Suppressor macrophage treated with lipopolysaccharide for 1 hour (primary cell): ENCODE data around the gene PSMB8.
"Not testable (repeated sequence)": the region's sequence is repeated elsewhere in the genome, so short reads cannot be mapped to it uniquely, and the experiment has no call there.

Experiments used
- DNase-seq, 3 donors: peaks; one replicate each; pipeline ENCODE4 v3.0.0-alpha.2; 2020 to 2022

Gene PSMB8

DNA sequence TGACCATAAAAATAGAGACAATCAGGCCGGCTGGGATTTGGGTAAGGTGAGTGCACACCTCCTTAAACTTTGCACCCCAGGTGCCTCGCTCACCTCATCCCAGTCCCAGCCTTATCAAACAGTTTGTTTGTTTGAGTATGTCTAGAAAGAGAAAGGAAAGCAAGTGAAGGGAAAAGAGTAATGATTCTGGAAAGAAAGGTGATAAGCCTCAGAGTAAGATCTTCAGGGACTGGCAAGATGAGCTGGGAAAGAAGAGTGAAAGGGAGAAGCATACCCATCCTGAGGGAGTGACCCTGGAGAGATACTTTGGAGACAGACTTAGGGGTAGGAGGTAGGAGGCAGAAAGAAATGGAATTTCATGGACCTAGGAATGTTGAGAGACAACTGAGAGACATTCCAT is 7.0 kb downstream of the PSMB8 start:
- no peak for DNase-seq

GRCh38 chr6:32835167-32835893 is 8.5 kb downstream of the PSMB8 start:
- no peak for DNase-seq

DNA sequence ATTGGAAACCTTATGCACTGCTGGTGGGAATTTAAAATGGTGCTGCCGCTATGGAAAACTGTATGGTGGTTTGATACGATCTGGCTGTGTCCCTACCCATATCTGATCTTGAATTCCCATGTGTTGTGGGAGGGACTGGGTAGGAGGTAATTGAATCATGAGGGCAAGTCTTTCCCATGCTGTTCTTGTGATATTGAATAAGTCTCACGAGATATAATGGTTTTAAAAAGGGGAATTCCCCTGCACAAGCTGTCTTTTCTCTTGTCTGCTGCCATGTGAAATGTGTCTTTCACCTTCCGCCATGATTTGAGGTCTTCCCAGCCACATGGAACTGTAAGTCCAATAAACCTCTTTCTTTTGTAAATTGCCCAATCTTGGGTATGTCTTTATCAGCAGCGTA is 10.2 kb downstream of the PSMB8 start:
- peak in 2 of 3 donors; percentile 49 to 55 for DNase-seq

GRCh38 chr6:32832535-32832934 is 11.3 kb downstream of the PSMB8 start:
- no peak for DNase-seq

- no peak for DNase-seq
These were observed 12.9 kb downstream of the PSMB8 start for GRCh38 chr6:32830936-32831335.

GRCh38 chr6:32830017-32830416 is 13.8 kb downstream of the PSMB8 start:
- no peak for DNase-seq

DNA sequence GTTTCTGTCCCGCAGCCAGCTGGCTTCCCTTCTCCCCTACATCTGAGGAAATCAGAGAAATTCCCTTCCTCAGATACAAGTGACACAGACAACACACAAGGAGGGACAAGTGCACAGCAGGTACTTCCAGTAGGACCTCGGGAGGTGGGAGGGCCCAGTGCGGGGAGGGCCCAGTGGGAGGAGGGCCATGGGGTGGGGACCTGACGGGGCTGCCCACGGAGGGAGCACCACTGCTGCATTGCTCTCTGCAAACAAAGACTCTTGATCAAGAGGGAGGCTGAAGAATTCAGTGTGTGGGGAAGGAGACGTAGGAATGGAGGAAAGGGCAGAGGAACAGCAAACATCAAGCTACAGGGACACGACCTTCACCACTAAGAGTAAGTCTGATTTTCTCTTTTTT is 14.4 kb downstream of the PSMB8 start:
- DNase-seq = peak in 1 of 3 donors; percentile 28

DNA sequence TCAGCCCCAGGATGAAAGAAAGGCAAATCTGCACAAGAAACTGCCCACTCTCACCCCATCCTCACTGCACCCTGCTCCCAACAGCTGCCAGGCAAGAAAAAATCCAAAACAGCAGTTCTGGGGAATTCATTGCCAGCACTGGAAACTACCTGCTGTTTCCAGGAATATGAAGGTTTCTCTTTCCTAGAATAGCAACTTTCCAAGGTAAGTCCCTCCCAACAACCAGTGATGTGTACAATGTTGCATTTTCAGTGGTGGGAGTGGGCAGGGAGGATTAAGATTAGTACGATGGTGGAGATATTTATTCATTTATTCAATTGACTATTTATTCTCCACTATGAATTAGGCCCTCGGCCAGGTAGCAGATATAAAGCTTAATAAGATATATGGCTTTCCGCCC is 16.8 kb downstream of the PSMB8 start:
- DNase-seq = peak in 1 of 3 donors; percentile 33

- DNase-seq = no peak
These were observed 17.9 kb downstream of the PSMB8 start for GRCh38 chr6:32825966-32826365.

DNA sequence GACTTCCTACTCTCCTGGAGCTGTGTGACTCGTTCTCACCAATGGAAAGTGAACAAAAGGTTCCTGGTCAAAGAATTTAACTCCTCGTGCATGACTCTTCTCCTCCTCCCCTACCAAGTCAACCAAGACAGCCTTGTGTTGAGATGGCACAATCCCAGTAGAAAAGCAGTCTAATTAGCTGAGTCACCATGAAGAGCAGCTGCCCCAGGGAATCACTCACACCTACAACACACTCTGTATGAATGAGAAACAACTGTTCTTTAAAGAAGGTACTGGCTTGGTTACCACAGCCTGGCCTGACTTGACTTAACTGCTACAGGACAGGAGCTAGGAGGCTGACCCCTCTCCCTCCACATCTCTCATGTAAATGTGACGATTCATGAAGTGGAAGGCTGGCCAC is 24.1 kb downstream of the PSMB8 start:
- peak in 1 of 3 donors; percentile 39 for DNase-seq

DNA sequence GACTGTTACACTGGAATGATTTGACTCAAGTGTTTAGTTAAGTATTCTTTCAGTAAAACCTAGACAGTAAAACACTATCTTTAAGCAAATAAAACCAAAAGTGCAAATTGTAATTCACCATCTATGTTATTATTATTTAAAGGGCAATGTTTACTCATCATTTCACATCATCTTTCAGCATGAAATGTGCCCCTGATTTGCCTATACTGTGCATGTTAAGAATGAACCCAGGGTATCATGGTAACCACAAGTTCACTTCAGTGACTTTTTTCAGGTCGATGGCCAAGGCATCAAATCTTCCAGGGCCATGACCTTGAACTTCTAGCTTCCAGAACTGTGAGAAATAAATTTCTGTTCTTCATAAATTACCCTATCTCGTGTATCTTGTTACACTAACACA is 25.0 kb downstream of the PSMB8 start:
- no peak for DNase-seq

GRCh38 chr6:32816746-32817204 is 27.1 kb downstream of the PSMB8 start, which contains the start of gene HLA-DOB:
TSS of gene HLA-DOB (minus strand) at chr6:32817002. CDS start at chr6:32816951, 51 bp downstream.
- peak; percentile 39 to 61 (median 61) for DNase-seq

DNA sequence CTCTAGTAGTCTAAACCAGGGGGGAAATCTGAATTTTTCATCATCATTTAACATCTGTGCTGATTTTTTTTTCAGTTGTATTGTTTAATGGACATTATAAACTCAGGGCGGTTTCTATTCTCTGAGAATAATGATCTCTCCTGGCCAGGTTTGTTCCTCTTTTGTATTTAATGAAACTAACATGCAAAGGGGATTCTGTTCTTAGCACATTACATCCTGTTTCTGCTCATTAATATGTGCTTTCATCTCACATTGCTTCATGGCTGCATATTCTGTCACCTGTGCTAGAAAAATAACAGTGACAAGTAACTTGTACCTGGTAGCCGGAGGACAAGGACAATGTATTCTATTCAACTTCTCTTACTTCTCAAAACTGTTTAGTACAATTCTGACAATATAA is 27.9 kb downstream of the PSMB8 start:
- peak in 1 of 3 donors; percentile 44 for DNase-seq

- DNase-seq = peak; percentile 53 to 67 (median 56)
These were observed 28.7 kb downstream of the PSMB8 start for GRCh38 chr6:32815115-32815514.

DNA sequence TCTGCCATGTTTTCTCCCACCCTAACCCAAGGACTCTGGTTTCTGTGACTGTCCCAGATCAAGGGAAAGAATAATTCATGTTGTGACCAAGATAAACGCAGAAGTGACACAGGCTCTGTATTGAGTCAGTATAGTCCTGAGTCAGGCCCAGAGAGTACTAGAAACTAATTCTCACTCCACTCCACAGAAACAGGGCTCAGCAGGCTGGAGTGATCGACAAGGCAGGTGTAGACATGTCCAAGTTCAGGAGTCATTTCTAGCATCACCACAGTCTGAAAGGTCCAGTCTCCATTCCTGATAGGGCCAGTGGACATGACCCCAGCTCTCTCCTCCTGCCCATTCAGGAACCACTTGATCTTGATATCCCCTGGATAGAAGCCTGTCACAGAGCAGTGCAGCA is 29.7 kb downstream of the PSMB8 start:
- peak in 1 of 3 donors; percentile 48 for DNase-seq

DNA sequence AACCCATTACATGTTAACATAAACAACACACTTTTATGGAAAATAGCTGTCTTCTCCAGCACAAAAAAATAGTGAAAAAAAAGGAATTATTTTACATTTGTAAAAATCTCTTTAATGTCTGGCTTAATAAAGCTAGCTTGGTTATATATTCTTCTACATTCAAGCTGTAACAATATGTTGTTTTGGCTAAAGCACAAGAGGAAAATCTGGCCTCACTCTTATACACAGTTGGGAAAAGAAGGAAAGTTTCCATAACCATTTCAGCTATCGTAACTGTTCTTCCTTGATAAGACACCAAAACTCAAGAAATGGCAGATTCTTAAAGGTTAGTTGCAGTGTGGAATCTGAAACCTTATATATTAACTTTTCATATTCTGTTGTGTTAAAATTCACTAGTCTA is 34.7 kb downstream of the PSMB8 start:
- DNase-seq = no peak

DNA sequence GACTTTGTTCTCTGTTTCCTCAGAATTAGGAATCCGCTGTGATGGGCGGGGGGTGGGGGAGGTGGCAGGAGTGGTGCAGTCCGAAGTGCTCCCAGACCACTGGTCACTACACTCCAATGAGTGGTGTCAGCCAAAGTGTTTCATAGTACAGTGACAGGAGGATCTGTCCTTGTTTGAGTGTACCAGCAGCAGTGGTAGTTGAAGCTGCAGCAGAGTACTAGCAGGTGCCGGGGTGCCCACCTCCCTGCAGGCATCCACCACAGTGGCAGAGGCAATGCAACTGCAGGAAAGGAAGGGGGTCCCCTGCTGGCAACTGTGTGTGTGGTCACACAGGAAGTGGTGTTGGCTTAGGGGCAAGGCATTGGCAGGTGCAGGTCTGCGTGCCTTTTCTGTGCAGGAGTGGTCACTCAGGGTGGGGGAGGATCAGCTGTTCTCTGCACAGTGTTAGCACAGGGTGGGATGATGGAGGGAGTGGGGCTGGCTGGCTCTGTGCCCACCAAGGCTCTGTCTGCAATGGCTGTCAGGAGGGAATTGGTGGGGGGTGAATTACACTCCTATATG is 36.7 kb downstream of the PSMB8 start:
- no peak for DNase-seq

- not testable (repeated sequence) for DNase-seq
These were observed 38.4 kb downstream of the PSMB8 start for GRCh38 chr6:32805404-32805803.

DNA sequence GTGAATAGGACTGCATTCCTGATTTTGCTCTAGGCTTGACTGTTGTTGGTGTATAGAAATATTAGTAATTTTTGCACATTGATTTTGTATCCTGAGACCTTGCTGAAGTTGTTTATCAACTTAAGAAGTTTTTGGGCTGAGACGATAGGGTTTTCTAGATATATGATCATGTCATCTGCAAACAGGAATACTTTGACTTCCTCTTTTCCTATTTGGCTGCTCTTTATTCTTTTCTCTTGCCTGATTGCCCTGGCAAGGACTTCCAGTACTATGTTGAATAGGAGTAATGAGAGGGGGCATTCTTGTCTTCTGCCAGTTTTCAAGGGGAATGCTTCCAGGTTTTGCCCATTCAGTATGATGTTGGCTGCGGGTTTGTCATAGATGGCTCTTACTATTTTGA is 40.4 kb downstream of the PSMB8 start:
- no peak for DNase-seq

- no peak for DNase-seq
These were observed 44.1 kb downstream of the PSMB8 start for GRCh38 chr6:32799740-32800139.

- no peak for DNase-seq
These were observed 44.7 kb downstream of the PSMB8 start for GRCh38 chr6:32799168-32799567.

DNA sequence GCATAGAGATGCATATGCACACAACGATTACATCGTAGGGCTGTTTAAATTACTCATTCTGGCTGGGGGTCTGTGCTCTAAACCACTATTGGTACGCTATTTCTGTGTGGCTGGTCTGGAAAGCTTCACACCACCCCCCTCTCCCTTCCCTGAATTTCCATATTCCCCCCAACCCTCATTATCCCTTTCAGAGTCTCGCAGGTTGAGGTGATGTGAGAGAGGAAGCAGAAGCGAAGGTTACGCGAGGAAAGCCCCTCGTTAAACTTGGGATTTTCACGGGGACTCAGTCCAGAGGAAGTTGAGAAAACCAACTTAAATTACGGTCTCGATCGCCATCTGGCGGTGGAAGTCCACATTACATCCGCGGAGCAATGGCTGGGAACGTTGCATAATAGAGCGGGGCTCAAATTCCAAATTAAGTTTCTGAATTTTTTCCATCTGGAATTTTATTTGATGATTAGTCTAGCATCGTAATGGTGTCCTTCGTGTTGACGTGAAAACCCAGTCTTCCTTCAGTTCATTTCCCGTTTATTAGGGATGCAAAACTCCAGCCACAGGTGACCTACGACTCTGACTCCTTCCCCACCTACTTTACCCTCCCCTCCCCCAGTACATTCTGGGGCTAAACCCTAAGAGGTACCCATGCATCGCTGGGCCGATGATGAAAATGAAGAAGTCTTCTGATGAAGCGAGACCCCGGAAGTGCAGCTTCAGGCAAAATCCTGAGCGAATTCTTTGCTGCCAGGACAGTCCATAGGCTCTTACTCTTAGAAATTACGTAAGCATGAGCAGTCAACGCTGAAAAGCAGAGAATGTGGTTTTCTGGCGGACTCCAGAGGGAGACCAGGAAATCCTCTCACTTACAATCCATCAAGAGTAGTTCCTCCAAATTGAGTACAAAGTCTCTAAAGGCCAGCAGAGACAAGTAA is 46.7 kb downstream of the PSMB8 start:
- peak; percentile 88 to 93 (median 91) for DNase-seq

GRCh38 chr6:32794510-32794909 is 49.3 kb downstream of the PSMB8 start:
- DNase-seq = peak; percentile 76 to 94 (median 91)
